Measurements from ENCODE around the gene APOL5. TPM values are rescaled to one million over a fixed set of nuclear protein-coding genes. Genes with fewer than 3 reads are reported as not detected.
"Not testable (repeated sequence)": the region's sequence is repeated elsewhere in the genome, so short reads cannot be mapped to it uniquely, and the experiment has no call there.

Gene APOL5
- polyA plus RNA-seq (2013, experiment 1 of 2), result not detected
- not detected for polyA plus RNA-seq (2013, experiment 2 of 2)

GRCh38 chr22:35717572-35717971 lies at the start of gene APOL5:
Gene APOL5, plus strand, starts transcription at chr22:35717872. Its CDS starts 0 bp downstream, at chr22:35717872.
- no peaks in the 10 kb centered on the region for H3K9me3 ChIP-seq (ENCODE audit: insufficient read depth, low read depth, low read length)
- WGBS, result 95% methylated on average over 3 of the region's 3 CpGs
- no peaks in the 10 kb centered on the region for H3K4me1 ChIP-seq (ENCODE audit: insufficient read depth, low read length)
- no peaks in the 10 kb centered on the region for H3K36me3 ChIP-seq (ENCODE audit: insufficient read depth, low read length)
- no peak within 1 kb of the TSS for H3K27ac ChIP-seq (ENCODE audit: low read depth, low read length)
- H3K27me3 ChIP-seq (ENCODE audit: insufficient read depth, low read length), result no peaks in the 10 kb centered on the region
- no peak within 1 kb of the TSS for H3K9ac ChIP-seq (ENCODE audit: low read depth, low read length)
- no peak within 1 kb of the TSS for H3K4me3 ChIP-seq (ENCODE audit: low read length)

- Histone ChIP-seq H3K36me3 (ENCODE audit: insufficient read depth, low read length) (no peaks in the 10 kb centered on the region), H3K9me3 (ENCODE audit: insufficient read depth, low read depth, low read length) (peaks cover 42% of the 10 kb centered on the region), H3K27me3 (ENCODE audit: insufficient read depth, low read length) (no peaks in the 10 kb centered on the region), H3K9ac (ENCODE audit: low read depth, low read length) (no peak overlapping the region), H3K4me3 (ENCODE audit: low read length) (no peak overlapping the region), H3K4me1 (ENCODE audit: insufficient read depth, low read length) (0 out of 2 replicates have a peak, but pooled peaks cover 4% of the 10 kb centered on the region), H3K27ac (ENCODE audit: low read depth, low read length) (no peak overlapping the region; the same call in 1 of the 2 replicates)
These were observed 43.3 kb upstream of the APOL5 start for GRCh38 chr22:35674335-35674734.

- WGBS, result 45% methylated on average over 1 of the region's 1 CpG
- not testable (repeated sequence) for H3K9ac ChIP-seq (ENCODE audit: low read depth, low read length); H3K27ac ChIP-seq (ENCODE audit: low read depth, low read length); H3K36me3 ChIP-seq (ENCODE audit: insufficient read depth, low read length); H3K27me3 ChIP-seq (ENCODE audit: insufficient read depth, low read length); H3K4me3 ChIP-seq (ENCODE audit: low read length); H3K4me1 ChIP-seq (ENCODE audit: insufficient read depth, low read length)
- peaks cover 41% of the 10 kb centered on the region for H3K9me3 ChIP-seq (ENCODE audit: insufficient read depth, low read depth, low read length)
These were observed 41.6 kb upstream of the APOL5 start for GRCh38 chr22:35676065-35676464.

GRCh38 chr22:35677460-35678187 lies 40.0 kb upstream of the APOL5 start:
- H3K36me3 ChIP-seq (ENCODE audit: insufficient read depth, low read length), result no peaks in the 10 kb centered on the region
- 89% methylated on average over 7 of the region's 7 CpGs for WGBS
- H3K27me3 ChIP-seq (ENCODE audit: insufficient read depth, low read length), result no peaks in the 10 kb centered on the region
- peaks cover 40% of the 10 kb centered on the region for H3K9me3 ChIP-seq (ENCODE audit: insufficient read depth, low read depth, low read length)
- H3K9ac ChIP-seq (ENCODE audit: low read depth, low read length), result no peak overlapping the region
- H3K4me3 ChIP-seq (ENCODE audit: low read length), result no peak overlapping the region
- H3K4me1 ChIP-seq (ENCODE audit: insufficient read depth, low read length), result 0 out of 2 replicates have a peak, but pooled peaks cover 4% of the 10 kb centered on the region
- H3K27ac ChIP-seq (ENCODE audit: low read depth, low read length), result no peak overlapping the region

GRCh38 chr22:35678836-35679235 lies 38.8 kb upstream of the APOL5 start:
- no peaks in the 10 kb centered on the region for H3K36me3 ChIP-seq (ENCODE audit: insufficient read depth, low read length)
- no peak overlapping the region for H3K27ac ChIP-seq (ENCODE audit: low read depth, low read length)
- H3K4me3 ChIP-seq (ENCODE audit: low read length), result no peak overlapping the region
- H3K9me3 ChIP-seq (ENCODE audit: insufficient read depth, low read depth, low read length), result peaks cover 40% of the 10 kb centered on the region
- H3K9ac ChIP-seq (ENCODE audit: low read depth, low read length), result no peak overlapping the region
- H3K27me3 ChIP-seq (ENCODE audit: insufficient read depth, low read length), result no peaks in the 10 kb centered on the region
- 0 out of 2 replicates have a peak, but pooled peaks cover 4% of the 10 kb centered on the region for H3K4me1 ChIP-seq (ENCODE audit: insufficient read depth, low read length)
- whole genome bisulfite sequencing, result 98% methylated on average over 2 of the region's 2 CpGs

- 85% methylated on average over 4 of the region's 4 CpGs for WGBS
These were observed 38.2 kb upstream of the APOL5 start for GRCh38 chr22:35679492-35679891.

GRCh38 chr22:35681454-35682052 lies 36.1 kb upstream of the APOL5 start:
- Histone ChIP-seq H3K9ac (ENCODE audit: low read depth, low read length) (no peak overlapping the region), H3K27me3 (ENCODE audit: insufficient read depth, low read length) (no peaks in the 10 kb centered on the region), H3K36me3 (ENCODE audit: insufficient read depth, low read length) (no peaks in the 10 kb centered on the region), H3K4me3 (ENCODE audit: low read length) (no peak overlapping the region), H3K9me3 (ENCODE audit: insufficient read depth, low read depth, low read length) (peaks cover 22% of the 10 kb centered on the region), H3K4me1 (ENCODE audit: insufficient read depth, low read length) (no peaks in the 10 kb centered on the region), H3K27ac (ENCODE audit: low read depth, low read length) (no peak overlapping the region)
- WGBS, result 72% methylated on average over 4 of the region's 4 CpGs

More at GRCh38 chr22:35679492-35679891, 38.2 kb upstream of the APOL5 start:
- not testable (repeated sequence) for H3K4me3 ChIP-seq (ENCODE audit: low read length); H3K4me1 ChIP-seq (ENCODE audit: insufficient read depth, low read length); H3K27me3 ChIP-seq (ENCODE audit: insufficient read depth, low read length); H3K9ac ChIP-seq (ENCODE audit: low read depth, low read length); H3K36me3 ChIP-seq (ENCODE audit: insufficient read depth, low read length); H3K27ac ChIP-seq (ENCODE audit: low read depth, low read length)
- H3K9me3 ChIP-seq (ENCODE audit: insufficient read depth, low read depth, low read length), result peaks cover 40% of the 10 kb centered on the region

GRCh38 chr22:35683560-35683959 lies 34.1 kb upstream of the APOL5 start:
- Histone ChIP-seq H3K27ac (ENCODE audit: low read depth, low read length) (no peak overlapping the region), H3K9ac (ENCODE audit: low read depth, low read length) (no peak overlapping the region), H3K9me3 (ENCODE audit: insufficient read depth, low read depth, low read length) (peaks cover 21% of the 10 kb centered on the region), H3K4me1 (ENCODE audit: insufficient read depth, low read length) (no peaks in the 10 kb centered on the region), H3K27me3 (ENCODE audit: insufficient read depth, low read length) (no peaks in the 10 kb centered on the region), H3K4me3 (ENCODE audit: low read length) (no peak overlapping the region), H3K36me3 (ENCODE audit: insufficient read depth, low read length) (no peaks in the 10 kb centered on the region)
- 89% methylated on average over 1 of the region's 1 CpG for WGBS

GRCh38 chr22:35684270-35684700 lies 33.4 kb upstream of the APOL5 start:
- no peak overlapping the region for H3K9ac ChIP-seq (ENCODE audit: low read depth, low read length)
- no peak overlapping the region for H3K4me3 ChIP-seq (ENCODE audit: low read length)
- no peaks in the 10 kb centered on the region for H3K27me3 ChIP-seq (ENCODE audit: insufficient read depth, low read length)
- peaks cover 21% of the 10 kb centered on the region for H3K9me3 ChIP-seq (ENCODE audit: insufficient read depth, low read depth, low read length)
- 76% methylated on average over 3 of the region's 3 CpGs for WGBS
- no peak overlapping the region for H3K27ac ChIP-seq (ENCODE audit: low read depth, low read length)
- H3K4me1 ChIP-seq (ENCODE audit: insufficient read depth, low read length), result no peaks in the 10 kb centered on the region
- no peaks in the 10 kb centered on the region for H3K36me3 ChIP-seq (ENCODE audit: insufficient read depth, low read length)

GRCh38 chr22:35684732-35685131 lies 32.9 kb upstream of the APOL5 start:
- Histone ChIP-seq H3K4me3 (ENCODE audit: low read length) (no peak overlapping the region), H3K27me3 (ENCODE audit: insufficient read depth, low read length) (no peaks in the 10 kb centered on the region), H3K27ac (ENCODE audit: low read depth, low read length) (no peak overlapping the region), H3K9me3 (ENCODE audit: insufficient read depth, low read depth, low read length) (peaks cover 21% of the 10 kb centered on the region), H3K36me3 (ENCODE audit: insufficient read depth, low read length) (no peaks in the 10 kb centered on the region), H3K4me1 (ENCODE audit: insufficient read depth, low read length) (no peaks in the 10 kb centered on the region), H3K9ac (ENCODE audit: low read depth, low read length) (no peak overlapping the region)

- Histone ChIP-seq H3K9ac (ENCODE audit: low read depth, low read length) (no peak overlapping the region), H3K36me3 (ENCODE audit: insufficient read depth, low read length) (no peaks in the 10 kb centered on the region), H3K27me3 (ENCODE audit: insufficient read depth, low read length) (no peaks in the 10 kb centered on the region), H3K4me3 (ENCODE audit: low read length) (no peak overlapping the region), H3K4me1 (ENCODE audit: insufficient read depth, low read length) (no peaks in the 10 kb centered on the region), H3K9me3 (ENCODE audit: insufficient read depth, low read depth, low read length) (peaks cover 14% of the 10 kb centered on the region), H3K27ac (ENCODE audit: low read depth, low read length) (no peak overlapping the region)
- WGBS, result 90% methylated on average over 11 of the region's 11 CpGs
These were observed 31.9 kb upstream of the APOL5 start for GRCh38 chr22:35685731-35686130.
